ENCODE results near the gene PPM1H. TPM values are rescaled to one million over a fixed set of nuclear protein-coding genes. Genes with fewer than 3 reads are reported as not detected.

The PPM1H gene
- total RNA-seq, 3 donors from 2014 or later (not counting 1 experiment from before 2014, with no cell fraction given), result 0.18 to 2.1 (median 0.40) TPM

GRCh38 chr12:62737615-62738014, 197.3 kb downstream of the PPM1H start:
- Mint-ChIP-seq H3K4me1 (no peaks in the 10 kb centered on the region), H3K36me3 (no peaks in the 10 kb centered on the region), H3K4me3 (no peak overlapping the region), H3K27me3 (ENCODE audit: low read depth in 2 of 2) (peaks cover 0 to 5% of the 10 kb centered on the region in 2 donors), H3K9me3 (no peaks in the 10 kb centered on the region), H3K27ac (no peak overlapping the region)
- H3K4me1 ChIP-seq (ENCODE audit: control insufficient read depth, insufficient read depth, low read length), result no peaks in the 10 kb centered on the region
- H3K27me3 ChIP-seq (ENCODE audit: control insufficient read depth, insufficient read depth, low read length), result no peaks in the 10 kb centered on the region
- H3K4me3 ChIP-seq (ENCODE audit: low read length), result no peak overlapping the region
- no peaks in the 10 kb centered on the region for H3K36me3 ChIP-seq (ENCODE audit: control insufficient read depth, insufficient read depth, low read length)
- DNase-seq (no peak), ATAC-seq (no peak)
- no peak for TF ChIP-seq CTCF (IDR thresholded peaks at IDR 0.05)
- WGBS (ENCODE audit: insufficient coverage), result 87% methylated on average over 2 of the region's 2 CpGs
- intact Hi-C loops (cut with micrococcal nuclease), result no loop called here
- no peak overlapping the region for H3K27ac ChIP-seq (ENCODE audit: low read length)
- H3K9me3 ChIP-seq (ENCODE audit: control insufficient read depth, insufficient read depth, low read length), result no peaks in the 10 kb centered on the region

- H3K27me3 Mint-ChIP-seq (ENCODE audit: low read depth in 2 of 2), result peaks cover 0 to 5% of the 10 kb centered on the region in 2 donors
- no peak for TF ChIP-seq CTCF (IDR thresholded peaks at IDR 0.05)
Measured at GRCh38 chr12:62737188-62737587, 197.8 kb downstream of the PPM1H start.

GRCh38 chr12:62736596-62736995, 198.4 kb downstream of the PPM1H start:
- Histone ChIP-seq H3K4me1 (ENCODE audit: control insufficient read depth, insufficient read depth, low read length) (no peaks in the 10 kb centered on the region), H3K36me3 (ENCODE audit: control insufficient read depth, insufficient read depth, low read length) (no peaks in the 10 kb centered on the region), H3K27me3 (ENCODE audit: control insufficient read depth, insufficient read depth, low read length) (no peaks in the 10 kb centered on the region), H3K9me3 (ENCODE audit: control insufficient read depth, insufficient read depth, low read length) (no peaks in the 10 kb centered on the region), H3K4me3 (ENCODE audit: low read length) (no peak overlapping the region), H3K27ac (ENCODE audit: low read length) (no peak overlapping the region)
- H3K36me3 Mint-ChIP-seq, result no peaks in the 10 kb centered on the region
- H3K9me3 Mint-ChIP-seq, result no peaks in the 10 kb centered on the region
- no peak overlapping the region for H3K4me3 Mint-ChIP-seq
- peaks cover 0 to 5% of the 10 kb centered on the region in 2 donors for H3K27me3 Mint-ChIP-seq (ENCODE audit: low read depth in 2 of 2)
- intact Hi-C loops (cut with micrococcal nuclease), result no loop called here
- no peak overlapping the region for H3K27ac Mint-ChIP-seq
- ATAC-seq (no peak), DNase-seq (no peak)
- no peak for TF ChIP-seq CTCF (IDR thresholded peaks at IDR 0.05)
- no peaks in the 10 kb centered on the region for H3K4me1 Mint-ChIP-seq
- 100% methylated on average over 2 of the region's 2 CpGs for WGBS (ENCODE audit: insufficient coverage)

More at GRCh38 chr12:62737188-62737587, 197.8 kb downstream of the PPM1H start:
- no peaks in the 10 kb centered on the region for H3K36me3 Mint-ChIP-seq
- no peak for ATAC-seq
- 96% methylated on average over 11 of the region's 11 CpGs for WGBS (ENCODE audit: insufficient coverage)
- H3K4me1 ChIP-seq (ENCODE audit: control insufficient read depth, insufficient read depth, low read length), result no peaks in the 10 kb centered on the region
- H3K27ac ChIP-seq (ENCODE audit: low read length), result no peak overlapping the region
- H3K36me3 ChIP-seq (ENCODE audit: control insufficient read depth, insufficient read depth, low read length), result no peaks in the 10 kb centered on the region
- no peak overlapping the region for H3K27ac Mint-ChIP-seq
- no peaks in the 10 kb centered on the region for H3K9me3 ChIP-seq (ENCODE audit: control insufficient read depth, insufficient read depth, low read length)
- no peaks in the 10 kb centered on the region for H3K4me1 Mint-ChIP-seq
- DNase-seq, result no peak
- H3K9me3 Mint-ChIP-seq, result no peaks in the 10 kb centered on the region
- H3K4me3 ChIP-seq (ENCODE audit: low read length), result no peak overlapping the region
- intact Hi-C loops (cut with micrococcal nuclease), result no loop called here
- no peak overlapping the region for H3K4me3 Mint-ChIP-seq
- H3K27me3 ChIP-seq (ENCODE audit: control insufficient read depth, insufficient read depth, low read length), result no peaks in the 10 kb centered on the region

- intact Hi-C loops (cut with micrococcal nuclease), result no loop called here
- H3K27me3 Mint-ChIP-seq (ENCODE audit: low read depth in 2 of 2), result peaks cover 3 to 6% of the 10 kb centered on the region in 2 donors
- no peak overlapping the region for H3K27ac ChIP-seq (ENCODE audit: low read length)
- H3K4me1 Mint-ChIP-seq, result no peaks in the 10 kb centered on the region
- no peaks in the 10 kb centered on the region for H3K36me3 Mint-ChIP-seq
- ATAC-seq (peak in 1 of 3 donors; percentile 17), DNase-seq (no peak)
- H3K27ac Mint-ChIP-seq, result no peak overlapping the region
- H3K9me3 ChIP-seq (ENCODE audit: control insufficient read depth, insufficient read depth, low read length), result no peaks in the 10 kb centered on the region
- TF ChIP-seq CTCF (IDR thresholded peaks at IDR 0.05), result no peak
- H3K9me3 Mint-ChIP-seq, result no peaks in the 10 kb centered on the region
- no peaks in the 10 kb centered on the region for H3K27me3 ChIP-seq (ENCODE audit: control insufficient read depth, insufficient read depth, low read length)
- H3K36me3 ChIP-seq (ENCODE audit: control insufficient read depth, insufficient read depth, low read length), result no peaks in the 10 kb centered on the region
- H3K4me3 Mint-ChIP-seq, result no peak overlapping the region
- H3K4me3 ChIP-seq (ENCODE audit: low read length), result no peak overlapping the region
- WGBS (ENCODE audit: insufficient coverage), result 85% methylated on average over 4 of the region's 8 CpGs
- H3K4me1 ChIP-seq (ENCODE audit: control insufficient read depth, insufficient read depth, low read length), result peaks cover 3% of the 10 kb centered on the region
Measured at GRCh38 chr12:62732861-62733427, 202.0 kb downstream of the PPM1H start.
